HepG2 (cell line): ENCODE results near the gene ANO1.

Experiments
- KAT7 ChIP-seq: IDR thresholded peaks from 2 replicates; pipeline ENCODE4 v1.6.1; 2018; ENCODE audit warnings: borderline replicate concordance, missing compliant biosample characterization
- MYC ChIP-seq: sonication (generic); formaldehyde crosslinking; IDR thresholded peaks from 2 replicates; pipeline ENCODE4 v1.9.0; 2021; ENCODE audit warnings: missing genetic modification reagents, borderline replicate concordance
- SRSF4 ChIP-seq: fragments of 200-400 bp; formaldehyde crosslinking; IDR thresholded peaks from one replicate; pipeline ENCODE4 v1.6.1; 2018; ENCODE audit warnings: mild to moderate bottlenecking, low read depth, low read length, moderate library complexity; ENCODE audit not compliant: poor library complexity, severe bottlenecking
- ZC3H4 ChIP-seq: sonication (generic); formaldehyde crosslinking; IDR thresholded peaks from 2 replicates; pipeline ENCODE4 v1.4.0; 2020; ENCODE audit warnings: missing genetic modification reagents, borderline replicate concordance
- ZMYM4 ChIP-seq: sonication (generic); formaldehyde crosslinking; IDR thresholded peaks from 2 replicates; pipeline ENCODE4 v1.8.1; 2023; ENCODE audit warnings: mild to moderate bottlenecking, missing genetic modification reagents
- TF ChIP-seq, protein P1 (sequence below): sonication (generic); formaldehyde crosslinking; IDR thresholded peaks from 2 replicates; pipeline ENCODE4 v1.5.0; 2020; ENCODE audit warnings: mild to moderate bottlenecking, missing genetic modification reagents, moderate library complexity

DNA sequence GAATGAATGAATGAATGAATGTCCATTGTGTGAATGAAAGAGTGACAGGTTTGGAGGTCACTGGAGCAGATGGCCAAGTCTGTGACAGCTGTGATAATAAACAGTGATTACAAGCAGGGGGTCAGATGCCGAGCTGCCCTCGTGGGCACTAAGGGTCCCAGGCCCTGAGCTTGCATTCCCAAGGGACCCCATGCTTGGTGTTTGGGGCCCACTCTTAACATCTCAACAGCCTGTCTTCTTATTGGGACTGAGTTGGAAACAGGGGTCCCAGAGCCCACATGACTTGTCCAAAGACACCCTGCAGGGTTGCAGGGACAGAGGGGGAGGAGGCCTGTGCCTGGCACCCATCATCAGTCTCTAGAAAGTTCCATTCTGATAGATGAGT is 12.0 kb upstream of the ANO1 start:
- TF ChIP-seq, protein P1, sequence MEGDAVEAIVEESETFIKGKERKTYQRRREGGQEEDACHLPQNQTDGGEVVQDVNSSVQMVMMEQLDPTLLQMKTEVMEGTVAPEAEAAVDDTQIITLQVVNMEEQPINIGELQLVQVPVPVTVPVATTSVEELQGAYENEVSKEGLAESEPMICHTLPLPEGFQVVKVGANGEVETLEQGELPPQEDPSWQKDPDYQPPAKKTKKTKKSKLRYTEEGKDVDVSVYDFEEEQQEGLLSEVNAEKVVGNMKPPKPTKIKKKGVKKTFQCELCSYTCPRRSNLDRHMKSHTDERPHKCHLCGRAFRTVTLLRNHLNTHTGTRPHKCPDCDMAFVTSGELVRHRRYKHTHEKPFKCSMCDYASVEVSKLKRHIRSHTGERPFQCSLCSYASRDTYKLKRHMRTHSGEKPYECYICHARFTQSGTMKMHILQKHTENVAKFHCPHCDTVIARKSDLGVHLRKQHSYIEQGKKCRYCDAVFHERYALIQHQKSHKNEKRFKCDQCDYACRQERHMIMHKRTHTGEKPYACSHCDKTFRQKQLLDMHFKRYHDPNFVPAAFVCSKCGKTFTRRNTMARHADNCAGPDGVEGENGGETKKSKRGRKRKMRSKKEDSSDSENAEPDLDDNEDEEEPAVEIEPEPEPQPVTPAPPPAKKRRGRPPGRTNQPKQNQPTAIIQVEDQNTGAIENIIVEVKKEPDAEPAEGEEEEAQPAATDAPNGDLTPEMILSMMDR (CRISPR knock-in tag): no peak
- no peak for TF ChIP-seq KAT7
- no peak for TF ChIP-seq ZC3H4 (CRISPR knock-in tag)
- no peak for TF ChIP-seq SRSF4
- no peak for TF ChIP-seq ZMYM4 (CRISPR knock-in tag)
- TF ChIP-seq MYC: no peak
